ENCODE data around the gene CEP250.

GRCh38 chr20:35489717-35490116 lies 34.3 kb downstream of the CEP250 start:
- no peak for TF ChIP-seq EZH2phosphoT487 (IDR thresholded peaks at IDR 0.05; ENCODE audit: borderline replicate concordance, low read length)
- TF ChIP-seq, protein P1, sequence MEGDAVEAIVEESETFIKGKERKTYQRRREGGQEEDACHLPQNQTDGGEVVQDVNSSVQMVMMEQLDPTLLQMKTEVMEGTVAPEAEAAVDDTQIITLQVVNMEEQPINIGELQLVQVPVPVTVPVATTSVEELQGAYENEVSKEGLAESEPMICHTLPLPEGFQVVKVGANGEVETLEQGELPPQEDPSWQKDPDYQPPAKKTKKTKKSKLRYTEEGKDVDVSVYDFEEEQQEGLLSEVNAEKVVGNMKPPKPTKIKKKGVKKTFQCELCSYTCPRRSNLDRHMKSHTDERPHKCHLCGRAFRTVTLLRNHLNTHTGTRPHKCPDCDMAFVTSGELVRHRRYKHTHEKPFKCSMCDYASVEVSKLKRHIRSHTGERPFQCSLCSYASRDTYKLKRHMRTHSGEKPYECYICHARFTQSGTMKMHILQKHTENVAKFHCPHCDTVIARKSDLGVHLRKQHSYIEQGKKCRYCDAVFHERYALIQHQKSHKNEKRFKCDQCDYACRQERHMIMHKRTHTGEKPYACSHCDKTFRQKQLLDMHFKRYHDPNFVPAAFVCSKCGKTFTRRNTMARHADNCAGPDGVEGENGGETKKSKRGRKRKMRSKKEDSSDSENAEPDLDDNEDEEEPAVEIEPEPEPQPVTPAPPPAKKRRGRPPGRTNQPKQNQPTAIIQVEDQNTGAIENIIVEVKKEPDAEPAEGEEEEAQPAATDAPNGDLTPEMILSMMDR (conservative IDR thresholded peaks at IDR 0.05; ENCODE audit: low read depth, low read length), result no peak
